Occipital lobe (tissue), 2 donors: ENCODE data around the gene BIRC3. TPM values are rescaled to one million over a fixed set of nuclear protein-coding genes. Genes with fewer than 3 reads are reported as not detected.

Source experiments
- DNase-seq: peaks from one replicate; lab custom pipeline; 2025; lab: John Stamatoyannopoulos, UW
- total RNA-seq: library from RNA; depleted of rRNA; stranded (reverse); fragments of >200 nt; gene quantifications from one replicate; pipeline ENCODE4 v1.2.3, GENCODE V29; 2014

The BIRC3 gene
- total RNA-seq: 1.7 TPM

DNA sequence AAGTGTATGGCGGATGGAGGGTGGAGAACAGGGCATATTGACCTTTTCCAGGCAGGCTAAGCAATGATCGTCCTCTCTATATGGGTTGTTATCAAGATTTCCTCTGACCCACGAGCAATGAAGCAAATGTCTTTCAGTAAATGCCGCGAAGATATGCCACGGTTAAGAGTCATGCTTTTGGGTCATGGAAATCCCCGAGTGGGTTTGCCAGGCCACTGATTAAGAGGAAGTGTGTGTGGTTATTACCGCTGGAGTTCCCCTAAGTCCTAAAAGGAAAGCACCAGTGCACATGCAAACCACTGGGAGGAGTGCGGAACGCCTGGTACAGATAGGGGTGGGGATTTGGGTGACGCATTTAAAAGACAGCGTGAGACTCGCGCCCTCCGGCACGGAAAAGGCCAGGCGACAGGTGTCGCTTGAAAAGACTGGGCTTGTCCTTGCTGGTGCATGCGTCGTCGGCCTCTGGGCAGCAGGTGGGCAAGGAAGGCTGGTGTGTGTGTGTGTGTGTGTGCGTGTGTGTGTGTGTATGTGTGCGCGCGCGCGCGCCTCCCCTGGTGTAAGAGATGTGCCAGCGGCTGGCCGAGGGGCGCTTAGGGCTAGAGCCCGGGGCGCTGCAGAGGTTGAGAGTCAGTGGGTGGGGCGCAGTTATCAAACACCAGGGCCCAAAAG, at the start of gene BIRC3:
Gene BIRC3 (plus strand): TSS at position 386 of the 669 bp plus-strand sequence. CDS start 7,026 bp downstream, outside the sequence.
- DNase-seq: peak; percentile 33

GRCh38 chr11:102267609-102268008, 49.7 kb upstream of the BIRC3 start:
- DNase-seq: no peak

DNA sequence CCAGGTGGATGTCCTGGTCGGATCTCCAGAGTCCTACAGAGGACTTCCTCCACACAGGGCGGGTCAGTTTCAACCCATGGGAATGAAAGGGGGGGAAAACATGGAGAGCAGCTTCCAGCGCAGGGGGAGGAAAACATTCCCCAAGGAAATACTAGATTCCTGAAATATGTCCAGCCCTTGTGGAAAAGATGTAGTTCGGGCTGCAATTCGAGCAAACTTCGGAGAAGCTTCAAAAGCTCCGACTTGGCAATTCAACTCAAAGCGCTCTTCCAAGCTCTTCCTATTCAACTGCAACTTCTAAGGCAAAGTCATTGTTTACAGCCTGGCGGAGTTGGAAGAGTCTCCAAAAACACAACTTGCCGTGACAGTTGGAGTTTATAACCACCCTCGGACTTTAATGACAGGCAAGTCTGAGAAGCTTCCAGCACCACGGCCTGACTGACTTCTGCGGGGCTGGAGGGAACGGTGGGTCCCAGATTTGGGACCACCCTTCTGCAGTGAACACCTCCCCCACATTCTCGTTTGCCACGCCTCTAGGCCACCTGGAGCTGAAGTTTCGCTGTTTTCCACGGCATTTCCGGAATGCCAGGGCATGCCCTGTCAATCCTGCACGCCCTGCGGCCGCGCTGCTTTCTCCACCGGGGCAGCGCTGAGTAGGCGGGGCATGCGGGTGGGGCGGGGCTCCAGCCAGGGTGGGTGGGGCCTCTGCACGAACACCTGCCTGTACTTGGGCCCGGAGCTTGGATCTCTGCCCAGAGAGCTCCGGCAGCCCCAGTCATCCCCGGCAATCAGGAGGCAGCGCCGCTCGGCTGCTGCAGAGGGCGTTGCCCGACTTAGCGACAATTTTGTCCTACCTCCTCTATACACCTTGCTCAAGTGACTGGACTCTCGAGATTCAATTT, 49.0 kb upstream of the BIRC3 start:
- DNase-seq: no peak

DNA sequence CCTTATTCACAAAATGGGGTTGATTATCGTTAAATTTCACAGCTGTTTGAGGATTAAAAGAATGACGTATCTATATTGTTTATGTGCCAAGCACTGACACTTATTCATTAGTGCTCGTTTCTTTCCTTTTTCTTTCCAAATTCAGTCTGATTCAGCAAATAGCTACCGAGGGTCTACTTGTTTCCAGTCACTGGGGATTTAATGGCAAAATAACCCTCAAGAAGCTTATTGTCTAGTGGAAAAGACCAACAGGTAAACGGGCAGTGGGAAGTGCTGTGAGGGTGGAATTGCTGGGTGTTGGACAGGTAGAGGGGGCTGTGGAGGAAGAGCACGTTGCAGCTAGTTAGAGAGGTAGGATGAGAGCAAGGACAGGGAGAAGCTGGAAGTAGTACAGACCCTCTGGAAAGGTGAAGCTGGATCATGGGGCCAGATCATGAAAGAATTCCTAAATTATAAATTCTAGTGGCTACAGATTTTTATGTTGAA, 48.3 kb upstream of the BIRC3 start:
- DNase-seq: no peak

GRCh38 chr11:102269927-102270326, 47.4 kb upstream of the BIRC3 start:
- DNase-seq: no peak

GRCh38 chr11:102272047-102272824, 45.0 kb upstream of the BIRC3 start:
- no peak for DNase-seq

DNA sequence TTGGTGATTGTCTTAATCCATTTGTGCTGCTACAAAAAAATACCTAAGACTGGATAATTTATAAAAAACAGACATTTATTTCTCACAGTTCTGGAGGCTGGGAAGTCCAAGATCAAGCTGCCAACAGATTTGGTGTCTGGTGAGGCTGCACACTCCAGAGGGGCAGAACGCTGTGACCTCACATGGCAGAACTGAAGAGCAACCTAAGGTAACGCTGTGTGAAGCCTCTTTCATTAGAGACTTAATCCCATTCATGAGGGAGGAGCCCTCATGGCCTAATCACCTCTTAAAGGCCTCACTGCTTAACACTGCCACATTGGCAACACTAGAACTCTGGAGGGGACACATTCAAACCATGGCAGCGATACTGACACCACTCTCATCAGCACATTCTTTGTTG, 42.7 kb upstream of the BIRC3 start:
- no peak for DNase-seq

DNA sequence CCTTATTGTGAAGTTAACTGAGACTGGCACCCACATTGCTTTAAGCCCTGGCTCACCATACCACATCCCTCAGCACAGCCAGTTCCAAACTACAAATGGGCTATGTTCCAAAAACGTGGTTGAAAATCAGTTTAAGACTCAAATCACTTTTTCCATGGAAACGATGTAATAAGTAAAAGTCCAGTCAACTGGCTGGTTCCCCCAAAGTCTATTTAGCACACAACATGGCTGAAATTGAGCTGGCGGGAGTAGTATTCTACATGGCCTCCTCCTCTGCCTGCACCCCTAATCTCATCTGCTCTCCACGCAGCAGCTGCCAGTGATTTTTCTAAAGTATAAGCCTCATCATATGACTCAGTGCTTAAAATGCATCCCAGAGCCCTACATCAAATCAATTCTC, 40.9 kb upstream of the BIRC3 start:
- no peak for DNase-seq

- no peak for DNase-seq
These were observed 40.5 kb upstream of the BIRC3 start for GRCh38 chr11:102276783-102277182.

DNA sequence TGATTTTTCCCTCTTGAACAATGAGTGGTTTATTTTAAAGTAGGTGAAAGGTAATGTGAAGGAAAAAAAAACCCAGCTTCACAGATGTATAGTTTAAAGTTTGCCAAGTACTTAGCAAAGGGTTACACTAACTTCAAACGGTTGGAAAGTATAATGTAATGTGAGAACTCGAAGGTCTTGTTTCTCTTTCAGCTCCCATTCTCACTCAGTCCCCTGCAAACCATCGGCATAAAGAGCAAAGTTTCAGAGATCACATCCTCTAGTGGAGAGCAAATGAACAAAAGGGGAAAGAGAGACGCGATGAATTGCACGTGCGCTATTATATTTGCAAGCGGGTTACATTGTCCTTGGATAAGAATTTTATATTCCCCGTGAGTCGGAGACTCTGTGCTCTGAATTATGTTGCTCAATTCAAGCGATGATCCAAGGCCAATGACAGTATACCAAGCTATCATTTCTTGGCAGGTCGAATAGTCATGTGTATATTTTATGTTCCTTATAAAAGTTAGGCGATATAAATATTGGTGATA, 37.6 kb upstream of the BIRC3 start:
- DNase-seq: no peak

GRCh38 chr11:102280245-102280833, 36.9 kb upstream of the BIRC3 start:
- no peak for DNase-seq

- no peak for DNase-seq
These were observed 34.2 kb upstream of the BIRC3 start for GRCh38 chr11:102283116-102283485.

DNA sequence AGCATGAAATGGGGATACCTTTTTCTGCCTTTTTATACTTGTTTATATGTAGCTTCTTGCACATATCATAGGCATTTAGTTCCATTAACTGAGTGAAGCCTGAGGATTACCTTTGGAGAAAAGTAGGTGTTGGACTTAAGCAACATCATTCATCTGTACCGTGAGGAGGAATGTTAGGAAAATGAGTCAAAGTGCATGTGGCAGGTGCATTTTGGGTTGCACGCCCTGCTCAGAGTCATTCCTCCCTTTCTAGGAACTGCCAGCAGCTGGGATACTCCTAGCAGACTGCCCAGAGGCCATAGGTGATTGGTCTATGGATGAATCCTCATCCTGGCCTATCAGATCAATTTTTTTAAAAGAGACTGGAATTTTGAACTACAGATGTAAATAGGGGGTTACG, 33.3 kb upstream of the BIRC3 start:
- DNase-seq: no peak

DNA sequence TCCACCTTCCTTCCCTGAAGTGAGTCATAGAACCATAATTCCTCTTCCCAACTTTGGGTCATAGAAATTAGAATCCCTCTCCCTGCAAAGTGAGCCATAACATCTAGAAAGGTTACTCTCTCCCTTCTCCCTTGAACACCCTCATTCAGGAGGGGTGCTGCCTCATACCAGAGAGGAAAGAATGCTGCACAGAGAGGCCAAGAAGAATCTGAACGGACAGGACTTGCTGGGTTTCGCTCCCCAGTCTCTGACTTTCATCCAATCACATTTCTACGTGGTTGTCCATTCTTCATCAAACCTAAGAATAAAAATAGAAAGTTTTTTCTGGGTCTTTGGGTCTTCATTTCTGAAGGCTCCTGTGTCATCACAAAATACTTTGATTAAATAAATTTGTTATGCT, 31.0 kb upstream of the BIRC3 start:
- DNase-seq: no peak

DNA sequence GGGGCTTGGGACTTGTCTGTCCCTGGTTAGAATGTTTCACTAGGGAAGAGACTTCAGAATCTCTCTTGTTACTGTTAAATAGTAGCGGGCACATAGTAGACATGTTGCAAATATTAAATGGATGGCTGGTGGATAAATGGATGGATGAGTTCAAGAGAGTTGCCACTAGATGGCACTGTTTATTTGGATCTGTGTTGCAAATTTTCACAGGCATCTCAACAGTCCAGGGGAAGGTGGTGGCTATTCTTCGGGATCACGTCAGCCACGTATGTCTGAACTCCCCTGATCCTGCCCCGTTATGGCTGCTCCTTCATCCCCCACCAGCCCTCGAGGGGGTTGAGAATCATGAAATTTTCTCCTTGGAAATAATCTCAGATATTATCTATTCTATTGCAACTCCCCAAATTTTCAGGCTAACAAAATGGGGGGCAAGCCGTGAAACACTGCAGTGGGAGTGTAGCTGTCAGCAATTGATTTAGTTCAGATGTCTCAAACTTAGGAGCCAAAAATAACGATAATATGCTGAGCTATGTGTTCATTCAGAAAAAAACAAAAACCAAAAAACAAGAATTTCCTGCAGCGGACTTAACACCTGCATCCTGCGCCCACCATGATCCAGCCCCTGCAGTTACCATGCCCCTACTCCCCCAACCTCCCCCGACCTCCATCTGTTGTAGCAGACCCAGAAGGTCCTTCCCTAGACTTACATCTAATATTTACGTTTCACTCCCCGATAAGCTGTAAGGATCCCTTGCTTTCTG, 29.1 kb upstream of the BIRC3 start:
- DNase-seq: no peak

DNA sequence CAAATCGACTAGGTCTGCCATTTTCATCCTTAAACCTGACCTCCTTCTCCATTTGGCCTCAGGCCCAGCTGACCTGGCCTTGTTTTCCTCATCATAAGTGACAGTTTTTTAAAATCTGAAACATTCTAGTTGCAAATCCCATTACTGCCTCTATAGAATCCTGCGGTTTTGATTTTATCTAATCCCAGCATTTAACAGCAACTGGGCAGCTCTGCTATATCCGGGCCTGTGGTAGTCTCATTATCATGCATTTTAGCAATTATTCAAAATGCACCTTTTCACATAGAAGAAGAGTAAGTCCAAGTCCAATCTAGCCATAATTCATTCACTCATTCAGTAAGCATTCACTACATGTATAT, 28.6 kb upstream of the BIRC3 start:
- DNase-seq: no peak

DNA sequence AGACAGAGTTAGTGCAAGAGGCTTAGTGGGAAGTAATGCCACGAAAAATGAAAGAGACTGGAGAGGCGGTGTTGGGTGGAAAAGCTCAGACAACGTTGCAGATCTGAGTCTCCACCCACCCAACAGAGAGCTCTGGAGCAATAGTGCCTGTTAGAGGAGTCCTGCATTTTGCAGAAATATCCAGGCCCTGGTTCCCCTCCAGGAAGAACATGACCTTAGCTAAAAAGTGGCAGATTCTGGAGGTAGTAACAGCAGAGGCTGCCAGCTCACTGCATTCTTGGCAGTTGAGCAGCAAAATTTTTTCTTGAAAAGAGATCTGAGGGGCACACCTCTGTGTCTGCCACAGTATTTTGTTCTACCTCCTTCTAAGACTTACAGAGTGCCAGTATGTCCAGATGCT, 27.7 kb upstream of the BIRC3 start:
- DNase-seq: no peak

DNA sequence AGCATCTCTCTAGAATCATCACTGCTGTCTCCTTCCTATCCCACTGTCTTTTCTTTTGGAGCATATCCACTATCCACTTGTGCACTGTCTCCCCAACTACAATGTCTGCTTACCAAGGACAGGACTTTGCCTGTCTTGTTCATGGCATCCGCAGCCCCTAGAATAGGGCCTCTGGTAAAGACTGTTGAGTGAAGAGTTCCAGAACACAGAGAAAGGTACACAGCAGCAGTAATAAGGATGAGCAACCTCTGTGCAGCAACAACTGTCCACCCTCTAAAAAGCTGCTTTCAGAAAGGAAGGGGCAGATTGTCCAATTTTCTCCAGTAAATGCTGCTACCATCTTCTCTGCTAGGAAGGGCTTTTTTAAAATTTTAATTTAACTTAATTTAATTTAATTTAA, 25.5 kb upstream of the BIRC3 start:
- DNase-seq: no peak

DNA sequence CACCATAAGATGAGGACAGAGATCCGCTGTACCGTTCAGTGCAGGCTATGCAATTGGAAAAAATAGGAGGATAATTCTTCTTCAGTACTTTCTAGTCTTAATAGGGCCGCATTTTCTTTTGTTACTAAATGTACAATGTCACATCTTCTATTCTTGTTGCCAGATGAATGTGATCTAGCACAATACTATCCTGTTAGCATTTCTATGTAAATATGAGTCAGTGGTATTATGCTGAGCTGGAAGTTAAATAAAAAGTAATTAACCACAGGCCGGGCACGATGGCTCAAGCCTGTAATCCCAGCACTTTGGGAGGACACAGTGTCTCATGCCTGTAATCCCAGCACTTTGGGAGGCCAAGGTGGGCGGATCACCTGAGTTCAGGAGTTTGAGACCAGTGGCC, 24.4 kb upstream of the BIRC3 start:
- DNase-seq: no peak

GRCh38 chr11:102293873-102294601, 23.2 kb upstream of the BIRC3 start:
- DNase-seq: no peak
